ENCODE results near the gene ROCK2. TPM values are rescaled to one million over a fixed set of nuclear protein-coding genes. Genes with fewer than 3 reads are reported as not detected.

ROCK2 gene
- total RNA-seq, 1 experiment from 2014 or later: 15.9 TPM

GRCh38 chr2:11348209-11348749, 3.8 kb upstream of the ROCK2 start:
- H3K36me3 ChIP-seq: no peaks in the 10 kb centered on the region
- DNase-seq: no peak
- H3K4me3 ChIP-seq: no peak overlapping the region
- H3K27me3 ChIP-seq: no peaks in the 10 kb centered on the region
- no peaks in the 10 kb centered on the region for H3K9me3 ChIP-seq

GRCh38 chr2:11347403-11347959, 3.0 kb upstream of the ROCK2 start:
- Histone ChIP-seq H3K9me3 (no peaks in the 10 kb centered on the region), H3K27me3 (no peaks in the 10 kb centered on the region), H3K36me3 (no peaks in the 10 kb centered on the region), H3K4me3 (no peak overlapping the region)
- DNase-seq: no peak

GRCh38 chr2:11346023-11346482, 1.6 kb upstream of the ROCK2 start:
- no peaks in the 10 kb centered on the region for H3K9me3 ChIP-seq
- no peak for DNase-seq
- no peaks in the 10 kb centered on the region for H3K27me3 ChIP-seq
- no peak overlapping the region for H3K4me3 ChIP-seq
- H3K36me3 ChIP-seq: no peaks in the 10 kb centered on the region

GRCh38 chr2:11344956-11345677, 681 bp upstream of the ROCK2 start:
- H3K27me3 ChIP-seq: no peaks in the 10 kb centered on the region
- no peaks in the 10 kb centered on the region for H3K9me3 ChIP-seq
- peak; percentile 76 for DNase-seq
- H3K36me3 ChIP-seq: no peaks in the 10 kb centered on the region
- H3K4me3 ChIP-seq: peak overlapping the region; percentile 73

GRCh38 chr2:11343650-11344341, 640 bp downstream of the ROCK2 start:
- Histone ChIP-seq H3K9me3 (no peaks in the 10 kb centered on the region), H3K4me3 (peak overlapping the region; percentile 73), H3K27me3 (no peaks in the 10 kb centered on the region), H3K36me3 (no peaks in the 10 kb centered on the region)
- peak; percentile 60 for DNase-seq

GRCh38 chr2:11343368-11343649, 1.1 kb downstream of the ROCK2 start:
- Histone ChIP-seq H3K27me3 (no peaks in the 10 kb centered on the region), H3K36me3 (no peaks in the 10 kb centered on the region), H3K4me3 (peak overlapping the region; percentile 73), H3K9me3 (no peaks in the 10 kb centered on the region)
- no peak for DNase-seq

GRCh38 chr2:11342551-11343367, 1.7 kb downstream of the ROCK2 start:
- H3K27me3 ChIP-seq: no peaks in the 10 kb centered on the region
- peak overlapping the region; percentile 73 for H3K4me3 ChIP-seq
- peak; percentile 67 for DNase-seq
- H3K9me3 ChIP-seq: no peaks in the 10 kb centered on the region
- no peaks in the 10 kb centered on the region for H3K36me3 ChIP-seq

GRCh38 chr2:11340717-11341116, 3.7 kb downstream of the ROCK2 start:
- H3K36me3 ChIP-seq: no peaks in the 10 kb centered on the region
- no peak for DNase-seq
- no peaks in the 10 kb centered on the region for H3K27me3 ChIP-seq
- H3K9me3 ChIP-seq: no peaks in the 10 kb centered on the region
- no peak overlapping the region for H3K4me3 ChIP-seq

GRCh38 chr2:11339508-11340083, 4.8 kb downstream of the ROCK2 start:
- no peak overlapping the region for H3K4me3 ChIP-seq
- H3K27me3 ChIP-seq: no peaks in the 10 kb centered on the region
- no peaks in the 10 kb centered on the region for H3K36me3 ChIP-seq
- no peaks in the 10 kb centered on the region for H3K9me3 ChIP-seq
- DNase-seq: no peak

GRCh38 chr2:11338580-11338979, 5.9 kb downstream of the ROCK2 start:
- H3K4me3 ChIP-seq: no peak overlapping the region
- DNase-seq: no peak
- no peaks in the 10 kb centered on the region for H3K36me3 ChIP-seq
- H3K9me3 ChIP-seq: no peaks in the 10 kb centered on the region
- H3K27me3 ChIP-seq: no peaks in the 10 kb centered on the region

GRCh38 chr2:11337909-11338308, 6.5 kb downstream of the ROCK2 start:
- DNase-seq: no peak
- no peaks in the 10 kb centered on the region; the same call in 1 of the 2 replicates for H3K36me3 ChIP-seq
- H3K4me3 ChIP-seq: no peak overlapping the region
- H3K9me3 ChIP-seq: no peaks in the 10 kb centered on the region; the same call in 1 of the 2 replicates
- no peaks in the 10 kb centered on the region for H3K27me3 ChIP-seq

- Histone ChIP-seq H3K27me3 (no peaks in the 10 kb centered on the region), H3K4me3 (no peak overlapping the region), H3K9me3 (peaks cover 7% of the 10 kb centered on the region), H3K36me3 (peaks cover 3% of the 10 kb centered on the region; the same call in 1 of the 2 replicates)
- no peak for DNase-seq
Observed at GRCh38 chr2:11336189-11336588, 8.2 kb downstream of the ROCK2 start.

GRCh38 chr2:11333427-11334183, 10.8 kb downstream of the ROCK2 start:
- H3K27me3 ChIP-seq: no peaks in the 10 kb centered on the region
- H3K36me3 ChIP-seq: peaks cover 3% of the 10 kb centered on the region; the same call in 1 of the 2 replicates
- no peak for DNase-seq
- no peak overlapping the region for H3K4me3 ChIP-seq
- H3K9me3 ChIP-seq: peaks cover 7% of the 10 kb centered on the region

GRCh38 chr2:11332596-11332995, 11.8 kb downstream of the ROCK2 start:
- no peak overlapping the region for H3K4me3 ChIP-seq
- no peaks in the 10 kb centered on the region for H3K27me3 ChIP-seq
- peaks cover 3% of the 10 kb centered on the region; the same call in 1 of the 2 replicates for H3K36me3 ChIP-seq
- no peak for DNase-seq
- peaks cover 10% of the 10 kb centered on the region for H3K9me3 ChIP-seq

GRCh38 chr2:11330457-11331142, 13.8 kb downstream of the ROCK2 start:
- H3K36me3 ChIP-seq: peaks cover 3% of the 10 kb centered on the region; the same call in 1 of the 2 replicates
- H3K27me3 ChIP-seq: no peaks in the 10 kb centered on the region
- H3K9me3 ChIP-seq: peaks cover 10% of the 10 kb centered on the region
- no peak overlapping the region for H3K4me3 ChIP-seq
- DNase-seq: no peak
